ENCODE data around the gene ZBED6. TPM values are rescaled to one million over a fixed set of nuclear protein-coding genes. Genes with fewer than 3 reads are reported as not detected.
"Not testable (repeated sequence)": the region's sequence is repeated elsewhere in the genome, so short reads cannot be mapped to it uniquely, and the experiment has no call there.

Gene ZBED6
- total RNA-seq, 1 experiment from 2014 or later, result 10.1 TPM

GRCh38 chr1:203768256-203768655 lies 27.2 kb upstream of the ZBED6 start:
- Histone ChIP-seq H3K4me3 (no peak overlapping the region), H3K4me1 (replicated peaks) (no peaks in the 10 kb centered on the region), H3K9me3 (replicated peaks) (no peaks in the 10 kb centered on the region), H3K27ac (no peak overlapping the region), H3K27me3 (replicated peaks) (0 out of 2 replicates have a peak, but pooled peaks cover 7% of the 10 kb centered on the region), H3K36me3 (no peaks in the 10 kb centered on the region)
- no peak for DNase-seq (ENCODE audit: low read depth in 1 of 2, low spot score in 2 of 2)

DNA sequence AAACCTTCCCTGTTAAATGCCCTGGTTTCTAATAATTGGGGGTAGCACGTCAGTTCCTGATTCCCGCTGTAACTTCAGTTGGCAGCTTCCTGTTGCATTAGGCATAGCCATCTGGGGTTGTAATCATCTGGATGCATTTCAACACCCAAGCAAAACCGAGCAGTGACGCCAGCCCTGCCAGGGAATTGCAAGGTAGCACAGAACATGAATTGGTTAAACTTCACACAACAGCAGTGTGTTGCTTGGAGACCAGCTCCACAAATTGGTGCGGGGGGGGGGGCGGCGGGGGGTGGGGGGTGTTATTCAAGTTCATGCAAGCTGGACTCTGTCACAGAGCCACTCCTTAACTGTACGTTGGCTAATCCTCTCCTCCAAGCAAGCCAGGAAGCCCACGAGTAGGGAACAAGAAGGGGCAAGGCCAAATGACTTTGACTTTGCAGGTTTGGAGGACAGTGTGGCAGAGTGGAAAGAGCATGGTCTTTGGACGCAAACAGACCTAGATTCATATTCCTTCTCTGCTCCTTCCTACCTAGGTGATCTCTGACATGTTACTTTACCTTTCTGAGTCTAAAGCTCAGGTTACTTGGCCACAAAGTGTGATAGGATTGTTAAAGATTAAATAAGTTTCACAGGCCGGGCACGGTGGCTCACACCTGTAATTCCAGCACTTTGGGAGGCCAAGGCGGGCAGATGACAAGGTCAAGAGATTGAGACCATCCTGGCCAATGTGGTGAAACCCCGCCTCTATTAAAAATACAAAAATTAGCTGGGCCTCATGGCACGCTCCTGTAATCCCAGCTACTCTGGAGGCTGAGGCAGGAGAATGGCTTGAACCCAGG lies 25.7 kb upstream of the ZBED6 start:
- no peak for DNase-seq (ENCODE audit: low read depth in 1 of 2, low spot score in 2 of 2)
- Histone ChIP-seq H3K36me3 (no peaks in the 10 kb centered on the region), H3K27me3 (replicated peaks) (0 out of 2 replicates have a peak, but pooled peaks cover 7% of the 10 kb centered on the region), H3K9me3 (replicated peaks) (no peaks in the 10 kb centered on the region), H3K4me1 (replicated peaks) (no peaks in the 10 kb centered on the region), H3K27ac (no peak overlapping the region), H3K4me3 (no peak overlapping the region)

- no peaks in the 10 kb centered on the region for H3K9me3 ChIP-seq (replicated peaks)
- H3K4me1 ChIP-seq (replicated peaks), result no peaks in the 10 kb centered on the region
- H3K36me3 ChIP-seq, result no peaks in the 10 kb centered on the region
- no peak overlapping the region for H3K27ac ChIP-seq
- H3K27me3 ChIP-seq (replicated peaks), result 0 out of 2 replicates have a peak, but pooled peaks cover 4% of the 10 kb centered on the region
- no peak overlapping the region for H3K4me3 ChIP-seq
- DNase-seq (ENCODE audit: low read depth in 1 of 2, low spot score in 2 of 2), result no peak
Measured at GRCh38 chr1:203771901-203772301, 23.5 kb upstream of the ZBED6 start.

DNA sequence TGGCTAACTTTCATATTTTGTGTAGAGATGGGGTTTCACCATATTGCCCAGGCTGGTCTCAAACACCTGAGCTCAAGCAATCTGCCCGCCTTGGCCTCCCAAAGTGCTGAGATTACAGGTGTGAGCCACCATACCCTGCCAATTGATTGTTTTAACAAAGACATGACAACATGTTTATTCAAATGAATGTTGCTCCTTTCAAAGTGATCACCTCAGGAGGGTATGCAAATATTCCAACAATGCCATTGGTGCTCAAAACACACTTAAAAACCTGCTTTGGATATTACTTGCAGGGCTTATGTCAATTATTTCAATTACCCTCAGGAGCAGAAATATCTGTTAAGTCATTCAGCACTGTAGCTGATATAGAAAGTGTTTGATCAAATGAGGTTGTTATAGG lies 22.6 kb upstream of the ZBED6 start:
- no peaks in the 10 kb centered on the region for H3K9me3 ChIP-seq (replicated peaks)
- DNase-seq (ENCODE audit: low read depth in 1 of 2, low spot score in 2 of 2), result no peak
- H3K27me3 ChIP-seq (replicated peaks), result 0 out of 2 replicates have a peak, but pooled peaks cover 4% of the 10 kb centered on the region
- no peaks in the 10 kb centered on the region for H3K36me3 ChIP-seq
- H3K4me3 ChIP-seq, result no peak overlapping the region
- no peak overlapping the region for H3K27ac ChIP-seq
- no peaks in the 10 kb centered on the region for H3K4me1 ChIP-seq (replicated peaks)

GRCh38 chr1:203776636-203777035 lies 18.8 kb upstream of the ZBED6 start:
- Histone ChIP-seq H3K4me3 (no peak overlapping the region), H3K27ac (no peak overlapping the region)
- DNase-seq (ENCODE audit: low read depth in 1 of 2, low spot score in 2 of 2), result no peak

DNA sequence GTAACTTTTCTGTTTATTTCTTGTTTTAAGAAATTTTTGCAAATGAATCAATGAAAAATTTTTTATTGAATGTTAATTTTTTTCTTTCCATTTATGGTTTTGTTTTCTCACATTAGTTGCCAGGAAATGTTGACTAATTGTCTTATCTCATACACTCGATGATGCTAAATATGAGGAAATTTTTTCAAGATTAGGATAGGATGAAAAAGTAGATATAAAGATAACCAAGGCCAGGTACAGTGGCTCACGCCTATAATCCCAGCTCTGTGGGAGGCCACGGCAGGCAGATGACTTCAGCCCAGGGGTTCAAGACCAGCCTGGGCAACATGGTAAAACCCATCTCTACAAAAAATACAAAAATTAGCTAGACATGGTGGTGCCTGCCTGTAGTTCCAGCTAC lies 17.8 kb upstream of the ZBED6 start:
- Histone ChIP-seq H3K4me3 (no peak overlapping the region), H3K4me1 (replicated peaks) (no peaks in the 10 kb centered on the region), H3K27ac (no peak overlapping the region), H3K27me3 (replicated peaks) (no peaks in the 10 kb centered on the region), H3K36me3 (no peaks in the 10 kb centered on the region), H3K9me3 (replicated peaks) (no peaks in the 10 kb centered on the region)
- DNase-seq (ENCODE audit: low read depth in 1 of 2, low spot score in 2 of 2), result no peak

More at GRCh38 chr1:203776636-203777035, 18.8 kb upstream of the ZBED6 start:
- H3K9me3 ChIP-seq (replicated peaks), result no peaks in the 10 kb centered on the region
- H3K4me1 ChIP-seq (replicated peaks), result no peaks in the 10 kb centered on the region
- no peaks in the 10 kb centered on the region for H3K36me3 ChIP-seq
- H3K27me3 ChIP-seq (replicated peaks), result no peaks in the 10 kb centered on the region

DNA sequence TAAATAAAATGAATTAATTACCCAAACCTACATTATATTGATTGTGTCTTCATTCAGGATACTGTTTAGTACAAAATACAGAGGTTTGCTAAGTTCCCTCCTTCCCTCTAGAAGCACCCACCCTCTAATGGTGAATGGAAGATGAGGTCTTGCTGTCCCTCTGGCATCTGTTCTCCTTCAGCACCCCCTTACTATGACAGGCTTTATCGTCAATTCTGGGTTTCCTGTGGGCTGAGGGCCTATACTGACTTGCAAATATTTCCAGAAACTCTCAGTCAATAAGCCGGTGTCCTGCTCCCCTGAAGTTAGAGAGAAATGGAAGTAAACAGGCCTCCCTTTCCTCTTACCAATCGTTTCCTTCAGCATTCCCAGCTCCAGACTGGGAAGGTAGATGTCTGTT lies 17.3 kb upstream of the ZBED6 start:
- H3K27ac ChIP-seq, result no peak overlapping the region
- H3K36me3 ChIP-seq, result no peaks in the 10 kb centered on the region
- DNase-seq (ENCODE audit: low read depth in 1 of 2, low spot score in 2 of 2), result no peak
- H3K4me1 ChIP-seq (replicated peaks), result no peaks in the 10 kb centered on the region
- no peak overlapping the region for H3K4me3 ChIP-seq
- no peaks in the 10 kb centered on the region for H3K27me3 ChIP-seq (replicated peaks)
- H3K9me3 ChIP-seq (replicated peaks), result no peaks in the 10 kb centered on the region

DNA sequence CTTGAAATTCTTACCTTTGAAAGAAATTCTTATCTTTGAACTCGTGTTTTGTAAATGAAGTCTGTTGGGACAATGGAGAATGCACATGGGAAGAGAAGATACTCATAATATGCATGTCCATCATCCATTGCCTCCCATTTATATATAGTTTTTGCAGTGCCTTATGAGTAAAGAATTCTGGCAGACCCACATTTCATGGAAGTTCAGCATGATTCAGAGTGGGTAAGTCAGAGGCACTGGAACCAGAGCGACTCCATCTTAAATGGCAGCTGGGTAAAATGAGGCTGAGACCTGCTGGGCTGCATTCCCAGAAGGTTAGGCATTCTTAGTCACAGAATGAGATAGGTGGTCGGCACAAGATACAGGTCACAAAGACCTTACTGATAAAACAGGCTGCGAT lies 16.6 kb upstream of the ZBED6 start:
- no peak for DNase-seq (ENCODE audit: low read depth in 1 of 2, low spot score in 2 of 2)
- Histone ChIP-seq H3K9me3 (replicated peaks) (no peaks in the 10 kb centered on the region), H3K4me3 (no peak overlapping the region), H3K4me1 (replicated peaks) (no peaks in the 10 kb centered on the region), H3K27me3 (replicated peaks) (no peaks in the 10 kb centered on the region), H3K36me3 (no peaks in the 10 kb centered on the region), H3K27ac (no peak overlapping the region)

GRCh38 chr1:203781962-203782361 lies 13.5 kb upstream of the ZBED6 start:
- no peaks in the 10 kb centered on the region for H3K9me3 ChIP-seq (replicated peaks)
- H3K4me3 ChIP-seq, result no peak overlapping the region
- H3K4me1 ChIP-seq (replicated peaks), result no peaks in the 10 kb centered on the region
- H3K36me3 ChIP-seq, result no peaks in the 10 kb centered on the region
- H3K27ac ChIP-seq, result no peak overlapping the region
- no peaks in the 10 kb centered on the region for H3K27me3 ChIP-seq (replicated peaks)
- DNase-seq (ENCODE audit: low read depth in 1 of 2, low spot score in 2 of 2), result no peak

- Histone ChIP-seq H3K27ac (no peak overlapping the region), H3K36me3 (no peaks in the 10 kb centered on the region)
- no peak for DNase-seq (ENCODE audit: low read depth in 1 of 2, low spot score in 2 of 2)
Measured at GRCh38 chr1:203789966-203790365, 5.5 kb upstream of the ZBED6 start.

GRCh38 chr1:203791498-203791897 lies 3.9 kb upstream of the ZBED6 start:
- no peak overlapping the region for H3K4me3 ChIP-seq
- H3K27ac ChIP-seq, result no peak overlapping the region
- H3K4me1 ChIP-seq (replicated peaks), result peaks cover 4% of the 10 kb centered on the region; the same call in 1 of the 2 replicates
- H3K36me3 ChIP-seq, result peaks cover 6% of the 10 kb centered on the region; the same call in 1 of the 2 replicates
- DNase-seq (ENCODE audit: low read depth in 1 of 2, low spot score in 2 of 2), result no peak
- H3K9me3 ChIP-seq (replicated peaks), result no peaks in the 10 kb centered on the region
- H3K27me3 ChIP-seq (replicated peaks), result no peaks in the 10 kb centered on the region

More at GRCh38 chr1:203789966-203790365, 5.5 kb upstream of the ZBED6 start:
- Histone ChIP-seq H3K4me3 (no peak overlapping the region), H3K27me3 (replicated peaks) (no peaks in the 10 kb centered on the region), H3K4me1 (replicated peaks) (peaks cover 3% of the 10 kb centered on the region; the same call in 1 of the 2 replicates), H3K9me3 (replicated peaks) (no peaks in the 10 kb centered on the region)

DNA sequence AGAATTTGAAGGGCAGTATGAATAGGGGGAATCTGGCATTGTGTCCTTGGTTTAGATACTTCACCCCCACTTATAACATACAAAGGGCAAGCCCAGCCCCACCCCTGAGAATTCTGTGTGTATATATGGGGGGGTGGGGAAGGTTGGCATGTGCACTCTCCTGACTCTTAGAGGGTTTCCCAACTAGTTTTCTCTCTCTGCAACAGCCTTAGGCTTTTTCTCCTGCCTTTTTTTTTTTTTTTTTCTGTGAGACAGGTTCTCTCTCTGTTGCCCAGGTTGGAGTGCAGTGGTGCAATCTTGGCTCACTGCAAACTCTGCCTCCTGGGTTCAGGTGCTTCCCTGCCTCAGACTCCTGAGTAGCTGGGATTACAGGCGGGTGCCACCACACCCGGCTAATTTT lies 2.9 kb upstream of the ZBED6 start:
- Histone ChIP-seq H3K9me3 (replicated peaks) (no peaks in the 10 kb centered on the region), H3K36me3 (peaks cover 15% of the 10 kb centered on the region), H3K4me3 (no peak overlapping the region), H3K27ac (no peak overlapping the region), H3K27me3 (replicated peaks) (no peaks in the 10 kb centered on the region), H3K4me1 (replicated peaks) (peaks cover 14% of the 10 kb centered on the region)
- DNase-seq (ENCODE audit: low read depth in 1 of 2, low spot score in 2 of 2), result no peak

- H3K9me3 ChIP-seq (replicated peaks); H3K27me3 ChIP-seq (replicated peaks); DNase-seq (ENCODE audit: low read depth in 1 of 2, low spot score in 2 of 2); H3K27ac ChIP-seq; H3K4me3 ChIP-seq: not testable (repeated sequence)
- peaks cover 26% of the 10 kb centered on the region for H3K36me3 ChIP-seq
- H3K4me1 ChIP-seq (replicated peaks), result peaks cover 14% of the 10 kb centered on the region
Measured at GRCh38 chr1:203793561-203793960, 1.9 kb upstream of the ZBED6 start.

GRCh38 chr1:203794764-203795440 lies 521 bp upstream of the ZBED6 start:
- peak overlapping the region; percentile 68 for H3K4me3 ChIP-seq
- DNase-seq (ENCODE audit: low read depth in 1 of 2, low spot score in 2 of 2), result no peak
- peak overlapping the region; percentile 98 for H3K27ac ChIP-seq
- H3K9me3 ChIP-seq (replicated peaks), result no peaks in the 10 kb centered on the region
- H3K4me1 ChIP-seq (replicated peaks), result peaks cover 14% of the 10 kb centered on the region
- H3K27me3 ChIP-seq (replicated peaks), result no peaks in the 10 kb centered on the region
- H3K36me3 ChIP-seq, result peaks cover 40% of the 10 kb centered on the region

Data from SJSA1 (cell line).